ENCODE measurements around the gene SDK1.
"Not testable (repeated sequence)": the region's sequence is repeated elsewhere in the genome, so short reads cannot be mapped to it uniquely, and the experiment has no call there.

SDK1 gene

DNA sequence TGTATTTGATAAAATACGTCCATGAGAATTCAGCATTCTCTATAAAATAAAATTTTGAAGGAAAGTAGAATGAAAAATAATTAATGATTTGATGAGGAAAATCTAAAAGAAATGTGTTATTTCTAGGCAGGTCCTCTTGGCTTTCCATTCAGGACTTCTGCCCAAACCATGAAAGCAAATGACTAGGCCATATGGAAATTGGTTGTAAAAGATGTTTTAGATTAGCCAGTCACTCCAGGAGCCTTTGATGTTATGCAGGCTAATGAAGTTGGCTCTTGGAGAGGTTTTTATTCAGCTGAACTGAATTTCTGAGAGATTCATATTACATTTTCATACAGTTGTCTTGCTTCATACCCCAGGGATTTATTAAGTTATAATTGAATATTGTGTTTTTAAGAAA lies 452.8 kb downstream of the SDK1 start:
- DNase-seq, result no peak

GRCh38 chr7:3754493-3755341 lies 453.7 kb downstream of the SDK1 start:
- DNase-seq, result peak; percentile 84

DNA sequence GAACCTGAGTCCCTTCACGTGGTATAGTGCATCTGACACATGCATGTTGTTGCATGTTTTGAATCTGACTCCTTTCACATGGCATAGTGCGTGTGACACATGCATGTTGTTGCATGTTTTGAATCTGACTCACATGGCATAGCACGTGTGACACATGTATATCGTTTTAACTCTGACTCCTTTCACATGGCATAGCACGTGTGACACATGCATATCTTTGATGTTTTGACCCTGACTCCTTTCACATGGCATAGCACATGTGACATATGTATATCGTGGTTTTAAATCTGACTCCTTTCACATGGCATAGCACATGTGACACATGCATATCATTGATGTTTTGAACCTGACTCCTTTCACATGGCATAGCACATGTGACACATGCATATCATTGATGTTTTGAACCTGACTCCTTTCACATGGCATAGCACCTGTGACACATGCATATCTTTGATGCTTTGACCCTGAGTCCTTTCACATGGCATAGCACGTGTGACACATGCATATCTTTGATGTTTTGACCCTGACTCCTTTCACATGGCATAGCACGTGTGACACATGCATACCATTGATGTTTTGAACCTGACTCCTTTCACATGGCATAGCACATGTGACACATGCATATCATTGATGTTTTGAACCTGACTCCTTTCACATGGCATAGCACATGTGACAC lies 454.9 kb downstream of the SDK1 start:
- not testable (repeated sequence) for DNase-seq

- no peak for DNase-seq
Measured at GRCh38 chr7:3757059-3757458, 456.0 kb downstream of the SDK1 start.

GRCh38 chr7:3760651-3761050 lies 459.6 kb downstream of the SDK1 start:
- no peak for DNase-seq

- no peak for DNase-seq
Measured at GRCh38 chr7:3762146-3762831, 461.2 kb downstream of the SDK1 start.

DNA sequence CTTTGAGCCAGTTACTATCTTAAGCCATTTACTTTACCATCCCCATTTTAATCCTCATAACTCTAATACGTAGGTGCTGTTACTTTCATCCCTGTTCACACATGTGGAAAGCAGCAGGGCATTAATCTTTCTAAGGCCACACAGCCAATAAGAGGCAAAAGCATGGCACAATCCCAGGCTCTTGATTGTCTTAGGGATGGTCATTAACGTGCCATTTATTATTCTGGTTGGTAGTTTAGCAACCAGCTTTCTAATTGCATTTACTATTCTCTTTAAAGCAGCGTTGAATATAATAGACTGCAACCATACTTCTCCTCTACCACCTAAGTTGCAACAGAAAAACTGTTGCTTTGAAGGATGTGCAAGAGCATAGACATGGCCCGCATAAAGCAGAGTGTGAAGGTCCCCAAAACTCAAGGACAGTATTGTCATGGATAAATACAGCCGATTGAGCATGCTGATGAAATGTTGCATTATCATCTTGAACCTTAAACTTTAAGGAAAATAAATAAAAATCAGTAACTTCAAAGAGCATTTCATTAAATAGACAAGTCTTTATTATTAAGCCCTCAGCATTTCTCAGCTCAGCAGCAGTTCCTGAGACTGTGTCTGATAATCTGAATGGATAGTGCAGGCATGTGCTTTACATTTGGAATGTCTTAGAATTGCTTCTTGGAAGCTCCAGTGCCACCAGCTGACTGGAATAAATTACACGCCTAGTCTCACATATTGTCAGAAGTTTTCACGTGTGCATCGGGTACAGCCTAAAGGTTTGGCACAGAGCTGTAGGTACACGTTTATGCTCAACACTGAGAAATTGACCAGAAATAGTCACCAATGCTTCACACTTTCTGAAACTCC lies 467.1 kb downstream of the SDK1 start:
- no peak for DNase-seq

GRCh38 chr7:3771906-3772305 lies 470.9 kb downstream of the SDK1 start:
- DNase-seq, result no peak

DNA sequence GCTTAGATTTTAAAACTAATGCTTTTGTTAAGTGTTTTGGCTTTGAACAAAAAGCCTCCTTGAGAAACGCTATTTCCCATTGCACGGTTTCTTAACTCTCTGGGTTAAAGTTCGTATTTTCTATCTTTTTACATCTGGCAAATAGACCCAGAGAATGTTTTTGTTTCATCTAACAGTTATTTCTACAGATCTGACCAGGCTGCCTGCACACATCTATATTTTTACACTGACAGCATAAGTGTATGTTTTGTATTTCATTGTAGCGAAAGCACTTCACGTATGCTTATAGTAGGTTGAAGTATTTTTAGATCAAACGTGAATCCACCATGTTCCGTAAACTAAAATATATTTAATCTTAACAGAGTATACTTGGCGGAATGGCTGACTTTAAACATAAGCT lies 477.3 kb downstream of the SDK1 start:
- no peak for DNase-seq

- DNase-seq, result no peak
Measured at GRCh38 chr7:3780016-3780415, 479.0 kb downstream of the SDK1 start.

DNA sequence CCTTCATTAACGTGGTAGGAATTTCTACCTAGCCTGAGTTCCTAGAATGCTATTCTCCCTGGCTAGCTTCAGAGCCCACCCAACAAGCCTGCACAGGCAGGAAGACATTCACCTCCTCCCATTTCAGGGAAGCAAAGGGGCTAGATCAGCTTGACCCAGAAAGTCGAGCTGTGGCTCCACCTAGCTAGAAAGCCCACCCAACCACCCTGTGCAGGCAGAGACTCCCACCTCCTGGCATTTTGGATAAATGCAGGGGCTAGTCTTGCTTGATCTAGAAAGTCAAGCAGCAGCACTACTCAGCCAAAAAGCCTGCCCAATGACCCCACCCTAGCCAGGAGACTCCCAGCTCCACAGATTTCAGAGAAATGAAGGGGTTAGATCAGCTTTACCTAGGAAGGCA lies 479.5 kb downstream of the SDK1 start:
- no peak for DNase-seq

- DNase-seq, result no peak
Measured at GRCh38 chr7:3781607-3782006, 480.6 kb downstream of the SDK1 start.

- DNase-seq, result no peak
Measured at GRCh38 chr7:3787717-3788264, 486.7 kb downstream of the SDK1 start.

DNA sequence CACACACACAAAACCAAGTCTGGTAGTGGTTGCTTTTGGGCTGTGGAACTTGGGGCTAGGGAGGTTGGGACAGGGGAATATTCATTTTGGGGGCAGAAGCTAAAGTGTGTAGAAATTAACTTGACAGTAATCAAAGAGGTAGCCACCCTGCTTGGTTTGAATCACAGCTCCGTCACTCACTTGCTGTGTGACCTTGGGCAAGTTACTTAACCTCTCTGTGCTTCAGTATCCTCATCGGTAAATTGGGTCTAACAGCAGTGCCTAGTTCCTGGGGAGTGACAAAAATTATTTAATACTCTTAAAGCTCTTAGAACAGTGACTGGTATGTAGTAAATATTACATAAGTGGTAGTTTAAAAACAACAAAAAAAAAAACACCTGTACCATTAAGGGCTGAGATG lies 489.8 kb downstream of the SDK1 start:
- DNase-seq, result no peak

DNA sequence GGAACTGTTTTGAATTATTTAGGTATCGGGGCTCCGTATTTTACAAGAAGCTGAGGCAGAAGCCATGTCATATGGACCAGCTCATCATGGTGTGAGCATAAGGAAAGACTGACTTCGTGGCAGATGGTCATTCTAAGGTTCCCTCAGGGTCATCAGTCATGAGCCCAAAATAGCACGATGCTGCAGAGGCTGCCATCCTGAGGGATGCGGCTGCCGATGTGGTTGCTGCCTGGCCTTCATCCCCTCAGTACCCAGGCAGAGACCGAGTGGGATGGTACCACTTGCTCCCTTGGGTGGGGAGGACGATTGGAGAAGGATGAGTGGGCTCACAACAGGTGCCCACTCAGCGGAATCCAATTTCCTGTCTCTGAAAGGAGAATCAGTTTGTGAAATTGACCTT lies 490.3 kb downstream of the SDK1 start:
- DNase-seq, result no peak

DNA sequence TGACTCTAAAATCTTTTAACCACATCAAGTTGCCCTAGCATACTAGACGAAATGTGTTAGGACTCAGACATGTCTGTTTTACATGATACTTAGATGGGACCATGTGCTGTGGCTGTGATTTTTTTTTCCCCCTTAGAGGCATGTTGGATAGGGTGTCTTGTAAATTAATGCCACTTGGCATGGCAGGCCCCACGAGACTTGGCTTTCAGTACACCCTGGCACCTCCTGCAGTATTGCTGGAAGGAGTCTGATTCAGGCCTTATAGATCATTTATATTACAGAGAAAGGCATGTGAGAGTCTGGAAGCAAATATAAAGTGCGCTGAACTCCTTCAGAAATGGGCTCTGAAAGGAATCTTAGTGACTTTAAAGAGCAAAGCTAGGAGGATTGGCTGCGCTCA lies 494.1 kb downstream of the SDK1 start:
- DNase-seq, result no peak

- no peak for DNase-seq
Measured at GRCh38 chr7:3795781-3796180, 494.7 kb downstream of the SDK1 start.

DNA sequence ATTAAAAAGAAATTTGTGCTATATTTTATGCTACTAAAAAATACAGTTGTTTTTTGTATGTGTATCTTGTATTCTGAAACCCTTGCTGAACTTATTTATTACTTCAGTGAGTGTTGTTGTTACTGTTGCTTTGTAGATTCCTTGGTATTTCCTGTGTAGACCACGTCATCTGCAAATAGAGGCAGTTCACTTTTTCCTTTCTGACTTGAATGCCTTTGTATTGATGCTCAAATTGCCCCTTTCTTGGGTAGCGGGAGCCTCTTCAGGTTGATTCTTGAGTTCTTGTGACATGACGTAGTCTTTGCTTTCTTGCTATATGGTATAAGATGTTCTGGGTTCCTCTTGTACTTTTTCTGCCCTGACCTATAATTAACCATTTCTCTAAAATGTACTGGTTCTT lies 504.1 kb downstream of the SDK1 start:
- no peak for DNase-seq

GRCh38 chr7:3806516-3806915 lies 505.5 kb downstream of the SDK1 start:
- DNase-seq, result no peak

DNA sequence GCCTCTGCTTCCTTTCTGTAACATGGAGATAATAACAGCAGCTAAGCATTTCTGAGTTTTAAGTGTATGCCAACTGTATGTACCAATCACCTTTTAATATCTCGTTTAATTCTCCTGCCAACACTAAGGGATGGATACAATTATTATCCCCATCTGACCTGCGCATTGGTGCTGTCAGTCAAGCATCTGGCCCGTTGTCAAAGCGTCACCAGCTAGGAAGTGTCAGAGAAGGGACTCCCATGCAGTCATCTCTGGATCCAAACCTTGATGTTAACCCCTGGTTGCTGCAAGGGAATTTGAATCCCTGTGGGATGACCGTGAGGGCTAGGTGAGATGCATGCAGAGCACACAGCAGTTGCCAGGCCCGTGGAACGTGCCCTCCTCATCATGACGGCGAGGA lies 506.8 kb downstream of the SDK1 start:
- DNase-seq, result no peak

GRCh38 chr7:3821488-3821887 lies 520.4 kb downstream of the SDK1 start:
- DNase-seq, result no peak

GRCh38 chr7:3825491-3825890 lies 524.4 kb downstream of the SDK1 start:
- DNase-seq, result no peak

DNA sequence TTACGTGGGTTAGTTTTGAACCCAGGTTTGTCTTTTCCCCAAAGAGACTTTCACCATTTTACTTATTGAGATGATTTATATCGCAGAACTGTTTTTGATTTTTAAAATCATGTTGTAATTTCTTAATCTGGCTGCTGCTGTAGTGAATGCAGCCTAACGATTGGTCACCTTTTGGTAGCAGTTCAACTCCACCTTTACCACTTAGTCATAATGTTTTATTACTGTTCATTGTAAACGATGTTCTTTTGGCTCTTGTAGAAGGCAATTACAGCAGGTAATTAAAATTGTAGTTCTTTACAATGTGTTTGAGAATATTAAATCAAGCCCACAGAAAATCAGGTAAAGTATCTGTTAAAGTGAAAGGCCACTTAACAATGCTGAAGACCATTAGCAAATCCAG lies 531.1 kb downstream of the SDK1 start:
- DNase-seq, result no peak

Data from T1000 (cell line).